NCI-H748 (cell line): ENCODE results near the gene NEU4.
"Not testable (repeated sequence)": the region's sequence is repeated elsewhere in the genome, so short reads cannot be mapped to it uniquely, and the experiment has no call there.

Experiments
- DNase-seq: peaks from one replicate; lab custom pipeline; 2025; ENCODE audit not compliant: unreplicated experiment; lab: John Stamatoyannopoulos, UW

Gene NEU4

GRCh38 chr2:241812730-241813643 lies 4.0 kb downstream of the NEU4 start:
- DNase-seq = peak; percentile 21

GRCh38 chr2:241813644-241814392 lies 4.8 kb downstream of the NEU4 start:
- no peak for DNase-seq

DNA sequence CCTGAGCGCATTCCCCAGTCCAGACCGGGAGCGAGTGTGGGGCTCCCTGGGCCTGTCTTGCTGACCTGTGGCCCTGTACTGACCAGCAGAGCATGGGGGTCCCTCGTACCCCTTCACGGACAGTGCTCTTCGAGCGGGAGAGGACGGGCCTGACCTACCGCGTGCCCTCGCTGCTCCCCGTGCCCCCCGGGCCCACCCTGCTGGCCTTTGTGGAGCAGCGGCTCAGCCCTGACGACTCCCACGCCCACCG lies 5.3 kb downstream of the NEU4 start:
- DNase-seq = no peak

DNA sequence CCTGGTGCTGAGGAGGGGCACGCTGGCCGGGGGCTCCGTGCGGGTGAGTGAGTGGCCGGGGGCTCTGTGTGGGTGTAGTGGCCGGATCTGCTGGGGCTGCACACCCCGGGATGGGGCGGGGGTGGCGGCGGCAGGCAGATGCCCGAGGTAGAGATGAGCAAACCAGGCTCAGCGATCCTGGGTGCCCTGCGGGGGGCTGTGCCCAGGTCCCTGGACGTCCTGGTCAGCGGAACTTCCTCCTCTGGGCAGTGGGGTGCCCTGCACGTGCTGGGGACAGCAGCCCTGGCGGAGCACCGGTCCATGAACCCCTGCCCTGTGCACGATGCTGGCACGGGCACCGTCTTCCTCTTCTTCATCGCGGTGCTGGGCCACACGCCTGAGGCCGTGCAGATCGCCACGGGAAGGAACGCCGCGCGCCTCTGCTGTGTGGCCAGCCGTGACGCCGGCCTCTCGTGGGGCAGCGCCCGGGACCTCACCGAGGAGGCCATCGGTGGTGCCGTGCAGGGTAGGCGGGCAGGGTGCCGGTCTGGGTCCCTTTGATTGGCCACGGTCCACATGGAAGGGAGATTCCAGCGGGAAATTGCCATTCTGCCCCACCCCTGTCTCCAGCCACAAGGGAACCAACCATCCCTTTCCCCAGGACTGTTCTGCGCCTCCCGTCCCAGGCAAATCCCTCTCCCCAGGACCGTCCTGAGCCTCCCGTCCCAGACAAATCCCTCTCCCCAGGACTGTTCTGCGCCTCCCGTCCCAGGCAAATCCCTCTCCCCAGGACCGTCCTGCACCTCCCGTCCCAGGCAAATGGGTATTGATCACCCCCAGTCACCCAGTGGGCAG lies 5.9 kb downstream of the NEU4 start:
- DNase-seq = no peak

DNA sequence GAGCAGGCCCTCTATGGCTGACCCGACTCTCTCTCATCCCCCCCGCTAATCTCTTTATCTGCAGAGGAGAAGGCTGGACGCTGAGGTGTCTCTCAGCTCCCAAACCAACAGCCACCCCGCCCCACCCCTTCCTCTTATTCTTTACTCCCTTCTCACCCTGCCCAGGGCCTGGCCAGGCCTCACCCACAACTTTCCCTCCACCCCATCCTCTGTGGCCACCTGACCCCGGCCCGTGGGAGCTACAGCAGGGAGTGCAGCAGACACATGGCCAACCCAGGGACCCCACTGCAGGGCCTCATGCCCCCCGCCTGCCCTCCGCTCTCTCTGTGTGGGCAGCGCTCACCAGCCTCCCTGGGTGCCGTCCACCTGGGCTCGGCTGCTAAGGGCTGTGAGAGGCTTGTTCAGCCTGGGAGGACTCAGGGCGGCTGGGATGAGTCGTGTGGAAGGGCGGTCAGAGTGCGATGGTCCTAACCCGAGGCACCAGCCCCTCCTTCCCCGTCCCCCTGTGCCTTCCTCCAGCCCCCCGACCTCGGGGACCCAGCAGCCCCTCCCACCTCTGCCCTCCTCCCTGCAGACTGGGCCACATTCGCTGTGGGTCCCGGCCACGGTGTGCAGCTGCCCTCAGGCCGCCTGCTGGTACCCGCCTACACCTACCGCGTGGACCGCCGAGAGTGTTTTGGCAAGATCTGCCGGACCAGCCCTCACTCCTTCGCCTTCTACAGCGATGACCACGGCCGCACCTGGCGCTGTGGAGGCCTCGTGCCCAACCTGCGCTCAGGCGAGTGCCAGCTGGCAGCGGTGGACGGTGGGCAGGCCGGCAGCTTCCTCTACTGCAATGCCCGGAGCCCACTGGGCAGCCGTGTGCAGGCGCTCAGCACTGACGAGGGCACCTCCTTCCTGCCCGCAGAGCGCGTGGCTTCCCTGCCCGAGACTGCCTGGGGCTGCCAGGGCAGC lies 6.8 kb downstream of the NEU4 start:
- no peak for DNase-seq

GRCh38 chr2:241816431-241817121 lies 7.6 kb downstream of the NEU4 start:
- no peak for DNase-seq

DNA sequence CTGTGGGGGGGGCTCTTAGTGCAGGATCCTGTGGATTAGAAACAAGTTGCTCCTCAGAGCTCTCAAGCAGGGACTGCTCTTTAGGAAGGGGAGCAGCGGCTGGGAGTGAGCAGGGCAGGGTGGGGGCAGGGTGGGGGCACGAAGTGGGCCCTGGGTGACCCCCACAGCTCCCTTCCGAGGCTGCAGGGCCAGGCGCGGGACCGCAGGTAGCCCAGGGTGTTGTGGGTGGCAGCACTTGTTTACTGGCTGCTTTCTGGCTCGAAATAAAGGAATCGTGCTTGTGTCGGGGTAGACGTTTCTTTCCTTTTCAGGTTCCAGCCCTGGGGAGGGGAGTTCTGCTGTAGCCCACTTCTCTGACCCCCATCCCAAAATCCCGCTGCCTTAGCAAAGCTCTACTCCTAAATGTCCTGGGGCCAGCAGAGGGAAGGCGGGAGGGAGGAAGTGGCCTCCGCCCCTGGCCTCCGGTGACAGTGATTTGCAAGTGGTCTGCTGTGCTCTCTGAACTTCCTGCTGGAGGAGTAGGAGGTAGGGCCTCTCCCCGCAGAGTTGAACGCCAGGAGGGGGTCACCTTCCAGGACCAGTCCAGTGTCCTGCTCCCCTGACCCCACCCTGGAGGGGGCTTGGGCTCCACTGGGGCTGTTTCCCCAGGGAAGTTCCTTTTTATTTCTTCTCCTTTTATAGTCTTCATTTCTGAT lies 8.3 kb downstream of the NEU4 start:
- DNase-seq = no peak

DNA sequence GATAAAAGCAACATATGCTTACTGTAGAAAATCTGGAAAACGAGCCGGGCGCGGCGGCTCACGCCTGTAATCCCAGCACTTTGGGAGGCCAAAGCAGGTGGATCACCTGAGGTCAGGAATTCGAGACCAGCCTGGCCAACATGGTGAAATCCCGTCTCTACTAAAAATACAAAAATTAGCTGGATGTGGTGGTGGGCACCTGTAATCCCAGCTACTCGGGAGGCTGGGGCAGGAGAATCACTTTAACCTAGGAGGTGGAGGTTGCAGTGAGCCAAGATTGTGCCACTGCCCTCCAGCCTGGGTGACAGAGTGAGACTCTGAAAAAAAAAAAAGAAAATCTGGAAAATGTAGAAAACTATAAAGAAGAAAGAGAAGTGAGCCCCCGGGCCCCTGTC lies 8.8 kb downstream of the NEU4 start:
- DNase-seq = not testable (repeated sequence)

- no peak for DNase-seq
Observed at GRCh38 chr2:241818229-241818942, 9.4 kb downstream of the NEU4 start.

DNA sequence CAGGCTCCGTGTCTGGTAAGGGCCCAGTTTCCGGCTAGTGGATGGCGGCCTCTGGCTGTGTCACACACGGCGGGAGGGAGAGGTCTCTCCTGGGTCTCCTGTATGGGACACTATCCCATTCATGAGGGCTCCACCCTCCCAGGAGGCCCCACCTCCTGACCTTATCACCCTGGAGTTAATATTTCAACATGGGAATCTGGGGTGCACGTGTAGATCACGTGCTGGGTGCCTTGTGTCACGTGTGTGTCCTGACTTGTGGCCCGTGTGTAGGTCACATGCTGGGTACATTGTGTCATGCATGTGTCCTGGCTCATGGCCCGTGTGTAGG lies 9.9 kb downstream of the NEU4 start:
- DNase-seq = no peak

DNA sequence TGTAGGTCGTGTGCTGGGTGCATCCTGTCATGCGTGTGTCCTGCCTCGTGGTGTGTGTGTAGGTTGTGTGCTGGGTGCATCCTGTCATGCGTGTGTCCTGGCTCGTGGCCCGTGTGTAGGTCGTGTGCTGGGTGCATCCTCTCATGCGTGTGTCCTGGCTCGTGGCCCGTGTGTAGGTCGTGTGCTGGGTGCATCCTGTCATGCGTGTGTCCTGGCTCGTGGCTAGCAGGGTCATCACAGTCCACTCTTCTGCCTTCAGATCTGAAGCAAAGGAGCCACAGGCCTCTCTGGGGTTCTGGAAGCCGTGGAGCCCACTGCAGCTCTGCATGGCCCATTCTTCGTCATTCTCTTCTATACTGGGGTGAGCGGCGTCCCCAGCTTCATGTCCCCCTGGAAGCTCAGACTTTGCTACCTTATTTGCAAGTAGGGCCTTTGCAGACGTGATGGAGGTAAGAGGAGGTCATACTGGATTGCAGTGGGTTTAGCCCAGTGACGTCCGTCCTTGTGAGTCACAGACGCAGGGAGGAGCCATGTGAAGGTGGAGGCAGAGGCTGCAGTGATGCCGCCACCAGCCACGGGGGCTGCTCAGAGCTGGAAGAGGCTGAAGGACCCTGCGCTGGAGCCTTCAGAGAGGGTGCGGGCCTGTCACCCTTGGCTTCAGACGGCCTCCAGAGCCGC lies 11.1 kb downstream of the NEU4 start:
- DNase-seq = not testable (repeated sequence)

- no peak for DNase-seq
Observed at GRCh38 chr2:241820625-241821384, 11.8 kb downstream of the NEU4 start.

DNA sequence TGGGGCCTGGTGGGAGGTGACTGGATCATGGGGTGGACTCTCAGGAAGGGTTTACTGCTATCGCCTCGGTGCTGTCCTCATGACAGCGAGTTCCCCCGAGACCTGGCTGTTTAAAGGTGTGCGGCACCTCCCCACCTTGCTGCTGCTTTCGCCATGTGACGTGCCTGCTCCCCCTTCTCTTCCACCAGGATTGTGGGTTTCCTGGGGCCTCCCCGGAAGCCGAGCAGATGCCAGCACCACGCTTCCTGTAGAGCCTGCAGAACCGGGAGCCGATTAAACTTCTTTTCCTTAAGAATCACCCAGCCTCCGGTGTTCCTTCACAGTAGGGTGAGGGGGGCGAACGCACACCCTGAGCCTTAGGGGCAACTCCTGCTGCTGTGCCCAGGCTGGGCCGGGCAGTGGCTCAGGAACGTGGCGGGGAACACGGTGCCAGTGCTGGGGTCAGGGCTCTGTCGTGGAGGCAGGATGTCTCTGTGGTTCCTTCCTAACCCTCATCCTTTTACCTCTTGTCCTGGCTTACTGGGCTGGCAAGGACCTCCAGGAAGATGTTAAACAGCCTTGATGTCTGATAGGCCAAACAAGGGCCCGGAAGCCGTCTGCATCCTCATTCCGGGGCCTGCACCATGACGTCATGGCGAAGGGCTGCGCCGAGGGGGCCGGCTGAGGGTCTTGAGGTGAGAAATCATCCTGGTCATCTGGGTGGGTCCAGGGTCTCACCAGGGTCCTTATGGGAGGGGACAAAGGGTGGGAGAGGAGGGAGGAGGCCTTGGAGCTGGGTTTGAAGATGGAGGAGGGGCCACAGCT lies 12.7 kb downstream of the NEU4 start:
- no peak for DNase-seq

DNA sequence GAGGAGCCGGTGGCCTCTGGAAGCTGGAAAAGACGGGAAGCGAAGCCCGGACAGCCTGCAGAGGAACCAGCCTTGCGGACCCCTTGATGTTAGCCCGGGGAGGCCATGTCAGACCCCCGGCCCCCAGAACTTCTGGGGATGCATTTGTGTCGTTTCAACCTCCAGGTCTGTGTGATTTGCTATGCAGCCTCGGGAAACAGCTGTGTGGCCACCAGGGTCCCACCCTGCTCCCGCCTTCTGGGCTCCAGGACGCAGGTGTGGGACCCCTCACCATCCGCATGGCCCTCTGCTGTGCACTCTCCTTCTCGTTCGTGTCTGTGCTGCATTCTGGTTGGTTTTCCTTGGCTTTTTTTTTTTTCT lies 13.3 kb downstream of the NEU4 start:
- DNase-seq = no peak

DNA sequence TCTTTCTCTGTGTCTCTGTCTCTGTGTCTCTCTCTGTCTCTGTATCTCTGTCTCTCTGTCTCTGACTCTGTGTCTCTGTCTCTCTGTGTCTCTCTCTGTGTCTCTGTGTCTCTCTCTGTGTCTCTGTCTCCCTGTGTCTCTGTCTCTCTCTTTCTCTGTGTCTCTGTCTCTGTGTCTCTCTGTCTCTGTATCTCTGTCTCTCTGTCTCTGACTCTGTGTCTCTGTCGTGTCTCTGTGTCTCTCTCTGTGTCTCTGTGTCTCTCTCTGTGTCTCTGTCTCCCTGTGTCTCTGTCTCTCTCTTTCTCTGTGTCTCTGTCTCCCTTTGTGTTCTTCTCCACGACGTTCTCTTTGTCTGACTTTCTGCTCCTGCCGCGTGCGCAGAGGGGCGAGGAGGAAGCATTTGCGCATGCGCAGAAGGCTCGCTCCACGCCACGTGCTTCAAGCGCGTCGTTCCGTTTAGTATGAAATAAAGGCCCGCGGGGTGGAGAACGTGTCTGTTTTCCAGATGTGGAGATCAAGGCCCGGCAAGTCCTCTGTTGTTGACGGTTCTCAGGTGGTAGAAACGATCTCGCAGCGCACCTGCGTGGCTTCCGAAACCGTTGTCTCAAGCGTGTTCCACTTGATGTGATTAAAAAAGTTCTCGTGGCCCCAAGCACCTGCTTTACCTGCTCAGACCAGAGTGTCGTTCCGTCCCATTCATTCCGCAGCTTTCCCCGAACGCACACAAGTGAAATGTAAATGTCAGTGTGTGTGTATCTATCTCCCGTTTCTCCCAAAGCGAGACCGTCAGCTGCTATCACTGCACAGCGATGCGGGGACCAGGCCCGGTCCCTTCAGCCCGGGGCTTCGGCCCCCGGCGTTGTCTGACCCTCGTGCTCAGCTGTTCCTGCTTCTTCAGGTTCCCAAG lies 14.8 kb downstream of the NEU4 start:
- DNase-seq = not testable (repeated sequence)

DNA sequence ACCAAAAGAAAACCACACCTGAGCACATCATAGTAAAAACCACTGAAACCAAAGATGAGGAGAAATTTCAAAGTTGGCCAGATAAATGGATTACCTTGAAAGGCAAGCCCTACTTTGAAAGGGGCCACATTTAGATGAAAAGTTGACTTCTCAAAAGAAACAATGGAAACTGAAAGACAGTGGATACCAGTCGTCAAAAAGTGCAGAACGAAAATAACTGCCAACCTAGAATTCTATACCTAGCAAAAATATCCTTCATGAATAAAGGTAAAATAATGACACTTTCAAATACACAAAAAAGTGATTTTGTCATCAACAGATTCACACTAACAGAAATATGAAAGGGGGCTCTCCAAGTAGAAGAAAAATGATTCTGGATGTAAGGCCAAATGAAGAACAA lies 18.4 kb downstream of the NEU4 start:
- DNase-seq = no peak
